Measurements from ENCODE around the gene SEMA5B.

DNA sequence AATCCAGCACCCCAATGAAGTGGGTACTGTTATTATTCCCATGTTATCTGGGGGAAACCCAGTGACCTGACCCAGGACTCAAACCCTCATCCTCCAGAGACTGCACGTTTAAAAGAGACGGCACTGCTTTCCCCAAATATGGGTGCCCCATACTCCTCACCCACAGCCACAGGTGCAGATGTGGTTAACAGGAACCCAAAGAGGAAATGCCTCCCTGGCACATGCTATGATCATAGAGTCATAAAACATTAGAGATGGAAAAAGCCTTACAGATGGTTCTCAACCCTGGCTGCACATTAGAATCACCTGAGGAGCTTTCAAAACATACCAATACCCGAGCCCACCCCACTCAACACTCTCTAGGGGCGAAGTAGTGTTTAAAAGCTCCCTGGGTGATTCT lies 111.5 kb downstream of the SEMA5B start:
- TF ChIP-seq, protein P1, sequence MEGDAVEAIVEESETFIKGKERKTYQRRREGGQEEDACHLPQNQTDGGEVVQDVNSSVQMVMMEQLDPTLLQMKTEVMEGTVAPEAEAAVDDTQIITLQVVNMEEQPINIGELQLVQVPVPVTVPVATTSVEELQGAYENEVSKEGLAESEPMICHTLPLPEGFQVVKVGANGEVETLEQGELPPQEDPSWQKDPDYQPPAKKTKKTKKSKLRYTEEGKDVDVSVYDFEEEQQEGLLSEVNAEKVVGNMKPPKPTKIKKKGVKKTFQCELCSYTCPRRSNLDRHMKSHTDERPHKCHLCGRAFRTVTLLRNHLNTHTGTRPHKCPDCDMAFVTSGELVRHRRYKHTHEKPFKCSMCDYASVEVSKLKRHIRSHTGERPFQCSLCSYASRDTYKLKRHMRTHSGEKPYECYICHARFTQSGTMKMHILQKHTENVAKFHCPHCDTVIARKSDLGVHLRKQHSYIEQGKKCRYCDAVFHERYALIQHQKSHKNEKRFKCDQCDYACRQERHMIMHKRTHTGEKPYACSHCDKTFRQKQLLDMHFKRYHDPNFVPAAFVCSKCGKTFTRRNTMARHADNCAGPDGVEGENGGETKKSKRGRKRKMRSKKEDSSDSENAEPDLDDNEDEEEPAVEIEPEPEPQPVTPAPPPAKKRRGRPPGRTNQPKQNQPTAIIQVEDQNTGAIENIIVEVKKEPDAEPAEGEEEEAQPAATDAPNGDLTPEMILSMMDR (IDR thresholded peaks at IDR 0.05), result no peak
- no peak for TF ChIP-seq ZFX (IDR thresholded peaks at IDR 0.05; ENCODE audit: borderline replicate concordance)
